CD4-positive, CD25-positive, alpha-beta regulatory T cell (primary cell): ENCODE results near the gene ADAMTS5. TPM values are rescaled to one million over a fixed set of nuclear protein-coding genes. Genes with fewer than 3 reads are reported as not detected.

ENCODE experiments used
- ATAC-seq, 2 donors: fragments of 150-1000 bp; cut with Tn5 transposase; one replicate each; pipeline ENCODE4 v1.10.0; 2021; ENCODE audit warnings: low read depth in 2 of 2, moderate number of reproducible peaks in 2 of 2, moderate library complexity in 1 of 2
- DNase-seq, 3 donors: peaks; one replicate each; pipeline versions ENCODE4 v3.0.0 to v3.0.0-alpha.2; 2012 to 2022; ENCODE audit warnings: mixed read lengths in 1 of 3
- H3K27ac ChIP-seq: one replicate; pipeline ENCODE4 v1.7.0; 2013; ENCODE audit warnings: mild to moderate bottlenecking, low read length; ENCODE audit not compliant: insufficient read depth, poor library complexity, severe bottlenecking
- H3K27me3 ChIP-seq: one replicate; pipeline ENCODE4 v1.7.0; 2013; ENCODE audit warnings: low read length; ENCODE audit not compliant: control insufficient read depth, insufficient read depth
- H3K36me3 ChIP-seq: one replicate; pipeline ENCODE4 v1.7.0; 2013; ENCODE audit warnings: mild to moderate bottlenecking, low read length, moderate library complexity; ENCODE audit not compliant: control insufficient read depth, insufficient read depth
- H3K4me1 ChIP-seq: 2 replicates; pipeline ENCODE4 v1.7.0; 2013; ENCODE audit warnings: mild to moderate bottlenecking, low read length; ENCODE audit not compliant: insufficient read depth, control insufficient read depth, poor library complexity, severe bottlenecking
- H3K4me3 ChIP-seq: one replicate; pipeline ENCODE4 v1.7.0; 2013; ENCODE audit warnings: low read depth, mild to moderate bottlenecking, low read length, moderate library complexity
- H3K9me3 ChIP-seq, 2 experiments: 1 replicate in 1 of 2; 2 replicates in 1 of 2; pipeline ENCODE4 v1.7.0; 2013; ENCODE audit warnings: low read length in 2 of 2, mild to moderate bottlenecking in 1 of 2, moderate library complexity in 1 of 2; ENCODE audit not compliant: control insufficient read depth in 2 of 2
- H3K27ac Mint-ChIP-seq, 3 donors: one replicate each; pipeline ENCODE4 v1.8.0; 2020 to 2022; ENCODE audit warnings: mild to moderate bottlenecking in 3 of 3, mixed read lengths in 3 of 3, moderate library complexity in 2 of 3
- H3K27me3 Mint-ChIP-seq: one replicate; pipeline ENCODE4 v1.8.0; 2022; ENCODE audit warnings: mild to moderate bottlenecking, mixed read lengths
- H3K36me3 Mint-ChIP-seq: one replicate; pipeline ENCODE4 v1.8.0; 2020; ENCODE audit warnings: mixed read lengths
- H3K4me1 Mint-ChIP-seq, 4 donors: one replicate each; pipeline ENCODE4 v1.8.0; 2020 to 2022; ENCODE audit warnings: mixed read lengths in 4 of 4, mild to moderate bottlenecking in 1 of 4
- H3K4me3 Mint-ChIP-seq, 4 donors: one replicate each; pipeline ENCODE4 v1.8.0; 2020 to 2022; ENCODE audit warnings: mild to moderate bottlenecking in 4 of 4, mixed read lengths in 4 of 4, moderate library complexity in 3 of 4
- H3K9me3 Mint-ChIP-seq, 7 donors: one replicate each; pipeline ENCODE4 v1.8.0; 2020 to 2022; ENCODE audit warnings: mixed read lengths in 7 of 7, mild to moderate bottlenecking in 3 of 7, moderate library complexity in 2 of 7
- polyA plus RNA-seq, 4 donors: library from polyadenylated mRNA; unstranded; fragments of 300-500 nt; fragmentation: Illumina TruSeq; gene quantifications; one replicate each; pipeline ENCODE4 v1.2.3, GENCODE V29; 2021
- total RNA-seq: library from RNA; stranded (reverse); gene quantifications from one replicate; pipeline ENCODE4 v1.2.3, GENCODE V29; 2022

Gene ADAMTS5
- total RNA-seq (not detected), polyA plus RNA-seq (not detected)

- no peak within 1 kb of the TSS for H3K27ac ChIP-seq
These were observed at the start of gene ADAMTS5 for GRCh38 chr21:26967062-26967913. ADAMTS5 (minus strand) TSS chr21:26967088; CDS start chr21:26966391, 697 bp downstream.

GRCh38 chr21:27001526-27001925 lies 34.6 kb upstream of the ADAMTS5 start:
- Mint-ChIP-seq H3K27ac (no peak overlapping the region), H3K27me3 (no peaks in the 10 kb centered on the region), H3K36me3 (no peaks in the 10 kb centered on the region), H3K9me3 (peaks cover 0 to 11% (median 5%) of the 10 kb centered on the region in 7 donors), H3K4me3 (no peak overlapping the region), H3K4me1 (no peaks in the 10 kb centered on the region)
- no peaks in the 10 kb centered on the region for H3K36me3 ChIP-seq
- no peaks in the 10 kb centered on the region for H3K9me3 ChIP-seq
- H3K4me1 ChIP-seq: no peaks in the 10 kb centered on the region
- H3K27ac ChIP-seq: no peak overlapping the region
- no peak overlapping the region for H3K4me3 ChIP-seq
- no peak for ATAC-seq
- no peaks in the 10 kb centered on the region for H3K27me3 ChIP-seq
- no peak for DNase-seq

More at GRCh38 chr21:26967062-26967913, at the start of gene ADAMTS5:
- DNase-seq: no peak
- H3K9me3 Mint-ChIP-seq: peaks cover 0 to 3% (median 0%) of the 10 kb centered on the region in 7 donors
- no peak within 1 kb of the TSS for H3K27ac Mint-ChIP-seq
- H3K4me1 ChIP-seq: no peaks in the 10 kb centered on the region
- no peaks in the 10 kb centered on the region for H3K36me3 ChIP-seq
- H3K9me3 ChIP-seq: no peaks in the 10 kb centered on the region
- H3K27me3 ChIP-seq: peaks cover 2% of the 10 kb centered on the region
- no peaks in the 10 kb centered on the region for H3K4me1 Mint-ChIP-seq
- ATAC-seq: no peak
- H3K36me3 Mint-ChIP-seq: no peaks in the 10 kb centered on the region
- peaks cover 25% of the 10 kb centered on the region for H3K27me3 Mint-ChIP-seq
- H3K4me3 ChIP-seq: no peak within 1 kb of the TSS
- H3K4me3 Mint-ChIP-seq: no peak within 1 kb of the TSS

DNA sequence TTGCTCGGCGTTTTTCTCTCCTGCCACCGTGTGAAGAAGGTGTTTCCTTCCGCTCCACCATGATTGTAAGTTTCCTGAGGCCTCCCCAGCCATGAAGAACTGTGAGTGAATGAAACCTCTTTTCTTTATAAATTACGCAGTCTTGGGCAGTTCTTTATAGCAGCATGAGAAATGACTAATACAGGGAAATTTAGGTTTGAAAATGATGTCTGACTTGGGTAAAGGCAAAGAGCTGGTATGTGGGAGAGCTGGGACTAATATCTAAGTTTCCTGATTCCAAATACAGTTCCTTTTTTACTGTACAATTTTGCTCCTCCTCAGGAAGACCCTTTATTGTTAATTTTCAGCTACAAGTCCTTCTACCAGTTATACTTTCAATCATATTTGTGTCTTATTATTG lies 16.7 kb upstream of the ADAMTS5 start:
- Histone ChIP-seq H3K36me3 (no peaks in the 10 kb centered on the region), H3K27ac (no peak overlapping the region), H3K4me3 (no peak overlapping the region), H3K27me3 (no peaks in the 10 kb centered on the region), H3K4me1 (no peaks in the 10 kb centered on the region), H3K9me3 (no peaks in the 10 kb centered on the region)
- Mint-ChIP-seq H3K4me1 (no peaks in the 10 kb centered on the region), H3K27me3 (no peaks in the 10 kb centered on the region), H3K36me3 (no peaks in the 10 kb centered on the region), H3K9me3 (peaks cover 0 to 16% (median 8%) of the 10 kb centered on the region in 7 donors), H3K4me3 (no peak overlapping the region), H3K27ac (no peak overlapping the region)
- no peak for DNase-seq
- no peak for ATAC-seq

- H3K4me1 ChIP-seq: no peaks in the 10 kb centered on the region
- DNase-seq: no peak
- Mint-ChIP-seq H3K27me3 (no peaks in the 10 kb centered on the region), H3K9me3 (peaks cover 0 to 13% (median 6%) of the 10 kb centered on the region in 7 donors), H3K36me3 (no peaks in the 10 kb centered on the region), H3K27ac (no peak overlapping the region), H3K4me1 (no peaks in the 10 kb centered on the region), H3K4me3 (no peak overlapping the region)
- ATAC-seq: no peak
- no peak overlapping the region for H3K4me3 ChIP-seq
- H3K27me3 ChIP-seq: no peaks in the 10 kb centered on the region
- H3K9me3 ChIP-seq: no peaks in the 10 kb centered on the region
- no peaks in the 10 kb centered on the region for H3K36me3 ChIP-seq
- no peak overlapping the region for H3K27ac ChIP-seq
These were observed 15.9 kb upstream of the ADAMTS5 start for GRCh38 chr21:26982767-26983166.

GRCh38 chr21:26977746-26978145 lies 10.9 kb upstream of the ADAMTS5 start:
- H3K27me3 ChIP-seq: no peaks in the 10 kb centered on the region
- no peaks in the 10 kb centered on the region for H3K9me3 ChIP-seq
- Mint-ChIP-seq H3K27me3 (no peaks in the 10 kb centered on the region), H3K4me1 (no peaks in the 10 kb centered on the region), H3K9me3 (peaks cover 0 to 10% (median 2%) of the 10 kb centered on the region in 7 donors), H3K36me3 (no peaks in the 10 kb centered on the region), H3K27ac (no peak overlapping the region), H3K4me3 (no peak overlapping the region)
- no peaks in the 10 kb centered on the region for H3K36me3 ChIP-seq
- no peak for DNase-seq
- ATAC-seq: no peak
- H3K27ac ChIP-seq: no peak overlapping the region
- no peak overlapping the region for H3K4me3 ChIP-seq
- H3K4me1 ChIP-seq: no peaks in the 10 kb centered on the region

DNA sequence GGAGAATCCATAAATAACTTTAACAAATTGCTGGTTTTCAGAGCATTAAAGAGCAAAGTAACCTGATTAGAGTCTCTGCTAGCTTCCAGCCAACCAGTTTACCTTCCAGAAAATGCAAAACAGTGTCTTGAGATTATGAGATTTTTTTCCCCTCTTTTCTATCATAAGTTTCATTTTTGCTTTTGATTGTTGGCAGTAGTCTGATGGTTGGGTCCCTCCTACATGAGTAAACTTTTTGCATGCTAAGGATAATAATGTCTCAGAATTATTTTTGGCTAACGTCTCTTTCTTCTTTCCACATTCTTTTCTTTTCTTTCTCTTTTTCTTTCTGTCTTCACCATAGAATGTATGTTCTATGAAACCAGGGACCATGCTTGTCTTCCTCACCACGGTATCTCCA lies 6.3 kb upstream of the ADAMTS5 start:
- no peaks in the 10 kb centered on the region for H3K4me1 ChIP-seq
- no peak for ATAC-seq
- H3K4me3 ChIP-seq: no peak overlapping the region
- H3K9me3 Mint-ChIP-seq: peaks cover 0 to 3% (median 0%) of the 10 kb centered on the region in 7 donors
- H3K27ac ChIP-seq: no peak overlapping the region
- no peaks in the 10 kb centered on the region for H3K36me3 Mint-ChIP-seq
- no peaks in the 10 kb centered on the region for H3K27me3 ChIP-seq
- peaks cover 10% of the 10 kb centered on the region for H3K27me3 Mint-ChIP-seq
- no peaks in the 10 kb centered on the region for H3K9me3 ChIP-seq
- H3K4me3 Mint-ChIP-seq: no peak overlapping the region
- H3K4me1 Mint-ChIP-seq: no peaks in the 10 kb centered on the region
- no peak overlapping the region for H3K27ac Mint-ChIP-seq
- no peak for DNase-seq
- H3K36me3 ChIP-seq: no peaks in the 10 kb centered on the region

DNA sequence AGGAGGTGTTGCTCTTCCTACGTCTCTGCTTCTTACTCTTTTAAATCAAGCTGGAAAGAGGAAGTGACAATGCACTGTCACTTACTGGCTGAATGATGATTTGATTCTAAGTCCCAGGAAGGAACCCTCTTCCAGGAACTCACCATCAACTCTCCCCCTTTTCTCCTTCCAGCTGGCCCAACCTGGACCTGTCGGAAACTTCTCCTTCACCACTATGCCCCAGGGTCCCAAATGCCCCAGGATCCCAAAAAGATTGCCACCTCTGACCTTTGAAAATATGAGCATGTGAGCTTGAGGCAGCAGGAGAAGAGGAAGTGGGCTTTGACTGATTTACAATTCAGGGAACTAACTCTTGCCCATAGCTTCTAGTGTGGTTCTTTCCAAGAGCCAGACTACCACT lies 5.3 kb upstream of the ADAMTS5 start:
- Histone ChIP-seq H3K9me3 (no peaks in the 10 kb centered on the region), H3K4me1 (no peaks in the 10 kb centered on the region), H3K27me3 (no peaks in the 10 kb centered on the region), H3K4me3 (no peak overlapping the region), H3K36me3 (no peaks in the 10 kb centered on the region), H3K27ac (no peak overlapping the region)
- Mint-ChIP-seq H3K4me1 (no peaks in the 10 kb centered on the region), H3K9me3 (peaks cover 0 to 3% (median 0%) of the 10 kb centered on the region in 7 donors), H3K27me3 (peaks cover 20% of the 10 kb centered on the region), H3K36me3 (no peaks in the 10 kb centered on the region), H3K27ac (no peak overlapping the region), H3K4me3 (no peak overlapping the region)
- DNase-seq (no peak), ATAC-seq (no peak)
